GM19025 (cell line): Measurements from ENCODE around the gene TGFA.
"Not testable (repeated sequence)": the region's sequence is repeated elsewhere in the genome, so short reads cannot be mapped to it uniquely, and the experiment has no call there.

Experiments
- ATAC-seq: cut with Tn5 transposase; IDR thresholded peaks from one replicate; pipeline ENCODE4 v1.9.1; 2021; ENCODE audit warnings: mild to moderate bottlenecking, low read depth, moderate library complexity; ENCODE audit not compliant: unreplicated experiment

Gene TGFA

GRCh38 chr2:70467831-70468779 is 85.5 kb downstream of the TGFA start:
- no peak for ATAC-seq

DNA sequence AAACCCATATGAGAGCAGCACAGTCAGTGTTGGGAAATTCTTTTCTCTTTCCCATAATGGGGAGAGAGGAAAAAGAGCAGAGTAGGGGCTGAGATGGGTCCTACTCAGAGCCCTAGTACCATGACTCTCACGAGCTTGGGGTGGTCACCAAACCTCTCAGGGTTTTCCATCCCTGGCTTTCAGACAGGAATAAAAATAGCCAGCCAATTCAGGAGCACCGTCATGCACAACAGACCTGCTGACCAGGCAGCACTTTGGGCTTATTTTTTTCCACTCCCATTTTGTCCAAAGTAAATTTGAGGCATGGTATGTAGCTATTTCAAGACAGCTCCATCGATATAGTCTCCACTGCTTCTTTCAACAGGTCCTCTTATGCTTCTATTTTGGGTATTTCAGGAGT is 86.4 kb downstream of the TGFA start:
- no peak for ATAC-seq

GRCh38 chr2:70466647-70467046 is 87.0 kb downstream of the TGFA start:
- not testable (repeated sequence) for ATAC-seq

DNA sequence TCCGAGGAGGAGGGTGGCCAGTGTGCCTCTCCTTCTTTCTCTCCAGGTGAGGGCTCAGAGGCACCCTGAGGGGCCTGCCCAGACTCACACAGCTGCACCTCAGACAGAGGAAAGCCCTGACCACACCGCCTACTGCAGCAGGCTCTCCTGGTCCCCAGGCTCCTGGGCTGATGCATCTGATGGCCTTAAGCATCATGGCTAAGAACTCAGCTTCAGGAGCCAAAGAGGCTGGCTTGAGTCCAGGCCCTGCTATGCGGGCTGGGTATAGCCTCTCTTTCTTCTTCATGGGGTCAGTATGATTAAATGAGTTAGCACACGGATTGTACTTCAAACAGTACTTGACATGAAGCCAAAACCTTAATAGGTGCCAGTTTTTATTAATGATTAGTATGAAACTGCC is 89.6 kb downstream of the TGFA start:
- no peak for ATAC-seq

DNA sequence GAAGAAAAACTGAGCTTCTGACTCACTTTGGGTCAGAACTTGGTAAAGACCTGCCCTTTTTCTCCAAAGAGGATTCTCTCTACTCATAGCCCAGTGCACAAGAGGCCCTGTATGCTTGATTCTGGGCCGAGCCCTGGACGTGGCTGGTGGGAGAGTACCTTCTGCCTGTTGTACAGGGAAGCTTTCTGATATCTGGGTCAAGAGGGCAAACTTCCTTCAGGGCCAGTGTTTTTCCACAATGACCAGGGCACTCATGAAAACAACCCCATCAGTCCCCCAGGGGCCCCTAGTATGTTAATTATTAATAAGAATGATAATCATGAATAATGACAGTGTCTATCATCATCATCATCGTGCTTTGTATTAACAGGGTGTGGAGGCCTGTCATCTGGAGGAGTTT is 90.0 kb downstream of the TGFA start:
- no peak for ATAC-seq

- no peak for ATAC-seq
Measured at GRCh38 chr2:70461981-70462876, 91.4 kb downstream of the TGFA start.

- no peak for ATAC-seq
Measured at GRCh38 chr2:70461414-70461813, 92.2 kb downstream of the TGFA start.

- no peak for ATAC-seq
Measured at GRCh38 chr2:70460333-70460732, 93.3 kb downstream of the TGFA start.

DNA sequence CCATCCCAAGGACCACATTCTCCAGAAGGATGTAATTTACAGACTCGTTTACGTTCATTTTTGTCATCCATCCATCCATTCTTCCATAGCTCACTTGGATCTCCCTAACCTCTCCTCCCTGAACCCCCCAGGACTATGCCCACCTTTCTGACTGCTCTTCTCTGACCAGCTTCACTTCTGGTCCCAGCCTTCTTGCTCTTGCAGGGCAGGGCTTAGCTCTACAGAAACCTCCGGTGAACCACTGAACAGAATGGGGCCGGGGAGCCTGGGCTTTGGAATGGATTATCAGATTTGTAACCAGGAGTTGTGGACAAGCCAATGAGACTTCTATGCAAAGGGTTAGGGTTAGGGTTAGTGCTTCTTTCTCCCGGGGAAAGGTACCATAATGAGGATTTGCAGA is 95.0 kb downstream of the TGFA start:
- ATAC-seq = no peak

DNA sequence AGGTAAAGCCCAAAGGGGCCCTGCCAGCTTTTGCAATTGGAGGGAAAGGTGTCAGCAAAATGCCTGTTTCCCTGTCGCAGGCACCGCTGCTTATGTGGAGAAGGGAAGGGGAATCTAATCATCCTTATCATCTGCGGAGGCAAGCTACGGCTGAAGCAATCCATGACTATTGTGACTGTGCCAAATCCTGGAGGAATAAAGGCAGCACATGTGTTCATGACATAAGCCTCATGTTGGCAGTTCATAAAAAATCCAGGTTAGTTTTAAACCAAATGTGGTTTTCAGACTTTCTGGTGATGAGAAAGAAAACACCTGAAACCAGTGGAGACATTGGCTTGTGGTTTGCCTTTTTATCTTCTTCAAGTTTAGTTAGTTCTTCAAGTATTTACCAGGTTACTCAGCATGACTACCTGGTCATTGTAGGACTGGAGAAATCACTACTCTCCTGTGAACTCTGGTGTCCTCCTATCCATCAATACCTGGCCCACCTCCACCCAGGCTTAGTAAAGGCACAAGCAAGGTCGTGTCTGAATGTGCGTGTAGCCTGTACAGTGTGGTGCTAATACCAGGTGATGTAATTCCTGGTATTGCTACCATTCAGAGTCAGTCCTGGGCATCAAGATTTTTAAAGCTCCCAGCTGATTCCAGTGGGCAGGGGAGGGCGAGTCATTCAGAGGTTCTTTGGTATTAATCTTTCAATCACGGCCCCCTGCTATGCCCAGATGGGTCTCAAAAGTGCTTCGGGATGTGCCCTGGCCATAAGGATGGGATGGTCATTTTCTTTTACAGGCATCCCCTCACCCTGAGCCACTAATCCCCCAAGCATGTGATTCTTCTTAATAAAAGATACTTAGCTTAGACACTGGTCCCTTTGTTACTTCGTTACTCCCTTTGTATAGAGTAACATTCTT is 96.8 kb downstream of the TGFA start:
- no peak for ATAC-seq

DNA sequence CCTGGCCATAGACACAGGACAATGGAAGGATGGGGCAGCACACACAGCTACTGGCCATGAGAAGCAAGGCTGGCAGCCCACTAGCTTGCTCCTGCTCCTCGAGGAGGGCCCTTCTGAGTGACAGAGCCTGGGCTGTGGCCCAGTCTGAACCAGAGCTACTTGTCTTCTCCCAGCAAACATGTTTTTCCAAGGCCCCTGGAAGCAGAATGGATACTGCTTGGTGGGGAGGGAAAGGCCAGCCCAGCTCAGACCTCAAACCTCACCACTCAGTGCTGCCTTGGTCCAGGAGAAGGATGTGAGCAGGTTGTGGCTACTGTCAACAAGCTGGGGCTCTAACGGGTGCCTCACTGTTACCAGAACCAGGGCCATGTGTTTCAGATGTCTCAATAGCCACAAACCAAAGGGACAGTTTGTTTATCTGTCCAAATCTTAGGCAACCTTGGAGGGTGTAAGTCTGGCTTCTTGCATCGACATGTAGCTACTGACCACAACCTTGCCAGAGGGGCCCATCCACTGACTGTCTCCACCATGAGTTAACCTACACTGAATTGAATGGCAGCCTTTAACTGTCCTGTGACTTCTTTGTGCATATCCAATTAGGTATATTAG is 98.6 kb downstream of the TGFA start:
- ATAC-seq = no peak

DNA sequence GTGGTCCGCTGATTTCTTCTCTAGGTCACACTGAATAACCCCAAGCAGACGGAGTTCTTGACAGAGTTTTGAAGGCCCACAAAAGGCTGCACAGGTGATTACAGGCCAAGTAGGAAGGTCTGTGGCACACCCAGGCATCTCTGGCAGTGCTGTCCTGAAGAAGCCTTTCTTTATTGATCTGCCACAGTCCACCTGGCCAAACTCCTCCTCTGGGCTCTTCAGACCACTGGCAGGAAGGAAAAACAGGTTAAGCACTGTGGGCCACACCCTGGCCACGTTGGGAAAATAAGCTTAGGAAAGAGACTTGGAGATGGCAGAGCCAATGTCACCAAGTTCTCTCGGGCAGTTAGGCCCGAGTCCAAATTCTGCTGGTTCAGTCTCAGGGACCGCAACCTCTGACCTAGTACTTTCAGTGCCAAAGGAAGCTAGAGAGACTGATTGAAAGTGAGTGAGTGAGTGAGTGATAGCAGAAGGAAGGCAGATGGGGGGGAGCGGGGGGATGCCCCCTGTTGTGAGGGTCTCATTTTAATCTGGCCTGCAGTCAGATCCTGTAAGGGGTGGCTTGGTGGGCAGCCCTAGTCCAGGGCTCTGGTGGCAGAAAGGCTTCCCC is 102.9 kb downstream of the TGFA start:
- ATAC-seq = no peak

- ATAC-seq = no peak
Measured at GRCh38 chr2:70448041-70448440, 105.6 kb downstream of the TGFA start.

DNA sequence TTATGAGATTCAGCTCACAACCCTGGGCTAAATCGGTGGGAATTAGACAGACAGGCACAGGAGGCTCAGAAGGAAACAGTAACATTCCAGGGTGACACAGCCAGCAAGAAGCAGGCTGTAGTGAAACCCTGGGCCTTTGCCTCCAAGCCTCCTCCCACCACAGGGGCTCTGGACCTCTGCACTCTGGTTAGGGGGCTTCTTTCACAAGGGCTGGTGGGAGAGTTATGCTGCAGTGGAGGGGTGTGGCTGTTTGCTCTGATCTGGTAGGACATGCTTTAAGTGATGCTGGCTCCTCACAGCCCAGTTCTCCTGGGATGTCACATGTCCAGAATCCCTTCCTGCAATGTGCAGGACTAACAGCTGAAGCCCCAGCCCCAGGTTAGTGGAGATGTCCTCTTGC is 109.9 kb downstream of the TGFA start:
- ATAC-seq = no peak

GRCh38 chr2:70443078-70443465 is 110.6 kb downstream of the TGFA start:
- ATAC-seq = no peak

DNA sequence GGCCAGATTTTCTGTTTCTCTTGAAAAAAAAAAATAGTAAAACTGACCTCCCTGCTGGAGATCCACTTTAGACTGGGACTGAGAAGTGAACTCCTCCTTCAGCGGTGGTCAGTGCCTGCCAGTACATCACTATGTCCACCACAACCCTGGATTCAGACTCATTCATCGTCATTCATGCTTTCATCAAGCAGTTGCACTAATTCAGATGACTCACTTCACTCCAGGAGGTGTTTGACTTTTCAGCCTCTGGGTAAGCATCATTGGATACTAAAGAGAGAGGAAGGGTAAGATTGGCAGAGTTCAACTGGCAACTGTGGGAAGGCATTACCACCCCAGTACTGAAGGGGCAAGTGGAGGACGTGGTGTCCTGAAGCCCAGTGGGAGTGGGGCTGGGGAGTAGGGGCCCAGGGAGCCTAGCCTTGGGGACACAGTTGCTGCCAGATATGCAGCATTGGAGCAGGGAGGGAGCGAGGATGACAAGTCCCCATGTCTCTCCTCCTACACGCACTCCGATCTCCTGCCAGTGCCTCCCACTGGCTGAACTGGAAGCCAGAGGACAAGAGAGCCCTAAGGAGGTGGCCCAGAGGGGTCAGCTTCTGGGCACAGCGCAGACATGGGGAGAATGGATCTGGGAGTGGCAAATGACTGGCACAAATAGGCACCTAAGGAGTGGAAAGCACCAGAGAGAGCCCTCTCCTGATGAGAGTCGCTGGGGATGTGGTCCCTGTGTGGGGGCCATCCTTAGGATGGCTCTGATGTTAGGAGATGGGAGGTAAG is 111.1 kb downstream of the TGFA start:
- ATAC-seq = no peak

DNA sequence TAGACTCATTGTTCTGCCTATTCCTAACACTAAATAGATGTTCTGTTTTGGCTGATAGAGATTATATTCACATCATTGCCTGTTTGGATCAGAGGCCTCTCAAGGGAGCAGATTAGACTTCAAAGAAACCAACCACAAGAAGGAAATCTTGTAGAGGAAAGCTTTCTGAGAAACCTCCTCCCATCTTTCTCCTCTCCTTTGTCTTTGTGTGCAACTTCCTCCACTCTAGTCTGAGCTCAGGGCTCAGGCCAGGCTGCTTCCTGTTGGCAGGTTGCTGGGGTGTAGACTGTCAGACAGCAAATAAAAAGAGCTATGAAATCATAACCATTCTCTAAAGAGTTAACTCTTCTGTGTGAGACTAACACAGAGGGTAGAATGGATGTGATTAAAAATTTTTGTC is 113.0 kb downstream of the TGFA start:
- ATAC-seq = no peak

DNA sequence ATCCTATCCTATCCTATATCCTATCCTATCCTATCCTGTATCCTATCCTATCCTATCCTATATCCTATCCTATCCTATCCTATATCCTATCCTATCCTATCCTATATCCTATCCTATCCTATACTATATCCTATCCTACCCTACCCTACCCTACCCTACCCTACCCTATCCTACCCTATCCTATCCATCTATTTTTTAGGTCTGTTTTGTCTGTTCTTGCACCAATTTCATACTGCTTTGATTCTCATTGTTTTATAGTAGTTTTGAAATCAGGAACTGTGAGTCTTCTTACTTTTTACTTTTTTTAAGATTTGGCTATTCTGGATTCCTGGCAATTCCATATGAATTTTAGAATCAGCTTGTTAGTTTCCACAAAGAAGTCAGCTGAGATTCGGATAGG is 118.5 kb downstream of the TGFA start:
- ATAC-seq = no peak

DNA sequence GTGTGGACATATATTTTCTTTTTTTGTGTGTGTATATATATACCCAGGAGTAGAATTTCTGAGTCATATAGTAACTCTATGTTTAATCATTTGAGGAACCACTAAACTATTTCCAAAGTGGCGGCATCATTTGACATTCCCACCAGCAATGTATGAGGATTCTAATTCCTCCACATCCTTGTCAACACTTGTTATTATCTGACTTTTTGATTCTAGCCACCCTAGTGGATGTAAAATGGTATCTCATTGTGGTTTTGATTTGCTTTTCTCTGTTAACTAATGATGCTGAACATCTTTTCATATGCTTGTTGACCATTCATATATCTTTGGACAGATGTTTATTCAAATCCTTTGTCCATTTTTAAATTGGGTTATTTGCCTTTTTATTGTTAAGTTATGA is 120.3 kb downstream of the TGFA start:
- ATAC-seq = no peak
